GM20000 (cell line): Measurements from ENCODE around the gene SNX20.

ENCODE experiments used
- DNase-seq: peaks from one replicate; pipeline ENCODE4 v3.0.0; 2012; ENCODE audit warnings: low spot score
- TF ChIP-seq, protein P1 (sequence below): IDR thresholded peaks from 2 replicates; pipeline ENCODE4 v1.5.1; 2012; ENCODE audit warnings: mild to moderate bottlenecking, control low read depth; ENCODE audit errors: extremely low read depth, missing control alignments

SNX20 gene

DNA sequence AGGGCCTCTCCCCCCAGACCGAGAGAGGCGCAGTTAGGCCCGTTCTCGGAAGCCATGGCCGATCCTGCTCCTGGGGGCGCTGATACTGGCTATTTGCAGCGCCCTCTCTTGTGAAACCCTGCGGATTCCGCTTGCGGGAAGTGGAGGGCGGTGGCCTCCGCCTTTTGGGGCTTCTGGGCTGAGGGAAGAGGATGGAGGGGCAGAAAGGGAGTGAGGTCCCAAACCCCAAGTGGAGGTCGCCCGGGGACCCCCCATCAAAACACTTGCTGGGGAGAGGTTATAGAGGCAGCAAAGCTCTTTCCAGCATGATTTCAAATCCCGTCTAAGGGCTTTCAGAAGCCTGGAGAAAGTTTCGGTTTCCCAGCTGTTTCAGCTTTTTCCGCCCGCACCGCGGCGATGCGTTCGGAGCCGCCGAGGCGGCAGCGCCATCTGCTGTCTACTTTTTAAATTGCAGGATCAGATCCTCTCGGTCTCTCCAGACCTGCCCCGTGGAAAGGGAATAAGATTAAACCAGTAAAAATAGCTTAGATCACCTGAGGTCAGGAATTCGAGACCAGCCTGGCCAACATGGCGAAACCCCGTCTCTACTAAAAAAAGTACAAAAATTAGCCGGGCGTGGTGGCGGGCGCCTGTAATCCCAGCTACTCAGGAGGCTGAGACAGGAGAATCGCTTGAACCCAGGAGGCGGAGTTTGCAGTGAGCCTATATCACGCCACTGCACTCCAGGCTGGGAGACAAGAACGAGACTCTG is 15.8 kb downstream of the SNX20 start:
- peak; percentile 75 for DNase-seq
- TF ChIP-seq, protein P1, sequence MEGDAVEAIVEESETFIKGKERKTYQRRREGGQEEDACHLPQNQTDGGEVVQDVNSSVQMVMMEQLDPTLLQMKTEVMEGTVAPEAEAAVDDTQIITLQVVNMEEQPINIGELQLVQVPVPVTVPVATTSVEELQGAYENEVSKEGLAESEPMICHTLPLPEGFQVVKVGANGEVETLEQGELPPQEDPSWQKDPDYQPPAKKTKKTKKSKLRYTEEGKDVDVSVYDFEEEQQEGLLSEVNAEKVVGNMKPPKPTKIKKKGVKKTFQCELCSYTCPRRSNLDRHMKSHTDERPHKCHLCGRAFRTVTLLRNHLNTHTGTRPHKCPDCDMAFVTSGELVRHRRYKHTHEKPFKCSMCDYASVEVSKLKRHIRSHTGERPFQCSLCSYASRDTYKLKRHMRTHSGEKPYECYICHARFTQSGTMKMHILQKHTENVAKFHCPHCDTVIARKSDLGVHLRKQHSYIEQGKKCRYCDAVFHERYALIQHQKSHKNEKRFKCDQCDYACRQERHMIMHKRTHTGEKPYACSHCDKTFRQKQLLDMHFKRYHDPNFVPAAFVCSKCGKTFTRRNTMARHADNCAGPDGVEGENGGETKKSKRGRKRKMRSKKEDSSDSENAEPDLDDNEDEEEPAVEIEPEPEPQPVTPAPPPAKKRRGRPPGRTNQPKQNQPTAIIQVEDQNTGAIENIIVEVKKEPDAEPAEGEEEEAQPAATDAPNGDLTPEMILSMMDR, result peak; percentile 71

- DNase-seq, result no peak
- TF ChIP-seq, protein P1, result no peak
These were observed 16.8 kb downstream of the SNX20 start for GRCh38 chr16:50664270-50664669.

DNA sequence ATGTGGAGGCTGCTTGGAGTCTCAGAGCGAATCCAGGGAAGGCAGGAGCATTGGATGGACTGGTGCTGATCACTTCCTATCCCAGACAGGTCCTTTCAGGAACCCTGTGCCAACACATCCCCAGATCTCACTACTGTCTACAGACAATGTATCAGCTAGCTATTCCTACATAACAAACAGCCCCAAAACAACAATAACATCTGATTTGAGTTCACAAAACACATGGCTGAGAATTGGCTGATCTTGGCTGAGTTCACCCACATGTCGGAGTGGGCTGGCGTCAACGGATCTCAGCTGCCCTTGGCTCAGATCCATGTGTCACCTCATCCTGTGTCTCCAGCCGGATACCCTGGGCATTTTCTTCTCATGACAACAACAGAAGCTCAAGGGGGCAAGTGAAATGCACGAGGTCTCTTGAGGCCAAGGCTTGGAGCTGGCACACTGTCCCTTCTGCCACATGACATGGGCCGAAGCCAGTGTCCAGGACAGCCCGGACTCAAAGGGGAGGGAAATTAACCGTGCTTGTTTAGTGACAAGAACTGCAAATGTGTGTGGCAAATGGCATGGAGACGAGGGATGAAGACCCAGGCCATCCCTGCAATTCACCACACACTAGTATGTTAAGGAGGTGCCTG is 18.7 kb downstream of the SNX20 start:
- DNase-seq, result no peak

GRCh38 chr16:50659806-50660205 is 21.3 kb downstream of the SNX20 start:
- no peak for DNase-seq
- TF ChIP-seq, protein P1, result no peak

More for the DNA sequence above, 18.7 kb downstream of the SNX20 start:
- TF ChIP-seq, protein P1, result no peak

DNA sequence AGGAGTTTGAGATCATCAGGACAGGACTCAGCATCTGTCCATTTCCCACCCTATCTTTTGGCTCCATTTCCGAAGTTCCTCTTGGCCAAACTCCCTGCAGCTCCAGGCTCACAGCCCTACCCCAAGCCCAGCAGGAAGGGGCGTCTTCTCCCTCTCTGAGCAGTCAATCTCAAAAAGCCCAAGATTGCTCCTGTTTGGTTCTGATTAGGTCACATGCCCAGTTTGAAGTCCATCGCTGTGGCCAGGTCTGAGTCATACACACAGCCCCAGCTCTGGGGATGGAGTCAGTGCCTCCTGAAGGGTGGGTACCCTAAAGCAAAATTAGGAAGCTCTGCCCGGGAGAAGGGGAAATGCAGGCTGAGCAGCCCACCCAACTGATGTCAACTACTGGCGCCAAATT is 23.9 kb downstream of the SNX20 start:
- DNase-seq, result no peak
- TF ChIP-seq, protein P1, result no peak

DNA sequence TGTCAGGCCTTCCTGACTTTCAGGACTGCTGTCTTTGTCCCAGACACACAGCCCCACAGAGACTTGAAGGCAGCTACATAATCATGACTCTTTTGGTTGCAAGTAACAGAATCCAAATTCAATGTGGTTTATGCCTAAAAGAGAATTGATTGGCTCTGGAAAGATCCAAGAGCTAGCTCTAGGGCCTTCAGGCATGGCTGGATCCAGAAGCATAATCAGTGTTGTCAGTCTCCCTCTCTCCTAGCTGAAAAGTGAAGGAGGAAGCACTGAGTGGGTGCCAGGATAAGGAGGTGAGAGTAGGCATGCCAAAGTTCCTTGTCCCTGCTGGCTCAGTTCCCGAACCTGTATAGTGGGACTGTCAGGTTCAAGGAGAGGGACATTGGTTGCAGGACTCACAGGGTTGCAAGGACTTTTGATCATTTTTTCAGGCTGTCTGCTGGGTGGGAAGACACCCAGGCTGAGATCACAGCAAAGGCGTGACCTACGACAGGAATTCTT is 25.5 kb downstream of the SNX20 start:
- DNase-seq, result no peak
- TF ChIP-seq, protein P1, result no peak
